GM21786 (cell line): ENCODE measurements around the gene BMAL1.
"Not testable (repeated sequence)": the region's sequence is repeated elsewhere in the genome, so short reads cannot be mapped to it uniquely, and the experiment has no call there.

ENCODE experiments used
- ATAC-seq: cut with Tn5 transposase; IDR thresholded peaks from one replicate; pipeline ENCODE4 v1.9.1; 2021; ENCODE audit not compliant: unreplicated experiment

BMAL1 gene

DNA sequence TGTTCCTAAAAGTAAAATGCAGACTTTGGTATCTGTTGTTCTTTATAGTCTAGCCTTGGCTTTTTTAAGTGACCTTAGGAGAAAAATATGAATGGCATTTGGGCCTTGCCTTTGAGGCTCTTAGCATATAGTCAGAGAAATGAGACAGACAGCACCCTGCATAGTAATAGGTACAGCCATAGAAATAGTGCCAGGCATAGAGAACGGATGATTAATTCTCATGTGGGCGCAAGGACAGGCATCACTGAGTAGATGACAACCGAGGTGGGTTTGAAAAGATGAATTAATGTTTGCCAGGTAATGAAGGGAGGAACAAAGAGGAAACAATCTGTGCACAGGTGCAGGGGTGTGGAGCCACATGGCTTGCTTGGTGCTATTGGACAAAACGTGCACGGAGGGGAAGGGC, 90.5 kb downstream of the BMAL1 start:
- no peak for ATAC-seq

DNA sequence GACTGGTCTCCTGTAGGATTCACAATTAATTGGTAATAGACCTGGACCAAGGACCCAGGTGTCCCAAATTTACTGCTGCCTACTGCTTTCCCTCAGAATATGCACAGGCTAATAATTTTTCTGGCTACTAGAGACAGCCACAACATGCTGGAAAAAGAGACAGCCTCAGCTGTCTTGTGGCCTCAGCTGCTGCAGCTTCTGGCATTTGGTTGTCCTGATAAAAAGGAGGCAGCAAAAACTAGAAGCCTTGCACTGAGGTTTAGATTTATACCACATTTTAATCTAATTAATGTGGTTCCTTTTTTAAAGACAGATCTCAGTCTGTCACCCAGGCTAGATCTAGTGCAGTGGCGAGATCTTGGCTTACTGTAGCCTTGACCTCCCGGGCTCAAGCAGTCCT, 95.6 kb downstream of the BMAL1 start:
- no peak for ATAC-seq

DNA sequence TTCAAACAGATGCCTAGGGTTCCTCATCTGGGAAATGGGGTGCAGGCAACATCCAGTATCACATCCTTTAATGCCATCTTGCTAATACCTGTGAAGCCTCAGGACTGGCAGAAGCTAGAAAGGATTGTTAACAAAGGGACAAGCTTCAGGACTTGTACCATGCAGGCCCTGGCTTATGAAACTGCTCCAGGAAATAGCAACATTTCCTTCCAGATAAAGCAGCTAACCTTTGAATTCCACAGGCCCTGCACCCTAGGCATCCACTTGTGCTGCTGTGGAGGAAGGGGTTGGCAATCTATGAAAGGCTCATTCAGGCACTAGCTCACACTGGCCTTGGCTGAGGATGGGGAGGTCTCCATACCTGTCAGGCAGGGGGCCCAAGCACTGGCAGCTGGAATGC, 98.2 kb downstream of the BMAL1 start:
- no peak for ATAC-seq

DNA sequence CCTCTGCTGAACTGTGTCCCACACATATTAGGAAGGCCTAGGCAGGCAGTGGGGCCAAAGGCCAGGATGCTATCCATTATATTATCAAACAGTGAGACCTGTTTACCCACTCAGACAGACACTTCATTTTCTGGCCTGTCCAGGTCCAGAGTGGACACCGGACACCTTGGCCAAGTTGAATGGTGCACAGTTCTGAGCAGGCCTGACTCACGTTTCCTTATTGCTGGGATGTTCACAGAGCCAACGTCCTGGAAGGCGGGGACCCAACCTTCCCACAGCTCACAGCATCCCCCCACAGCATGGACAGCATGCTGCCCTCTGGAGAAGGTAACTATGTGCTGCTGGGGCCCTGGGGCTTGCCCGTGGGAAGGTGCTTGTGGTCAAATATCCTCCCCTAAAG, 98.8 kb downstream of the BMAL1 start:
- ATAC-seq: no peak

DNA sequence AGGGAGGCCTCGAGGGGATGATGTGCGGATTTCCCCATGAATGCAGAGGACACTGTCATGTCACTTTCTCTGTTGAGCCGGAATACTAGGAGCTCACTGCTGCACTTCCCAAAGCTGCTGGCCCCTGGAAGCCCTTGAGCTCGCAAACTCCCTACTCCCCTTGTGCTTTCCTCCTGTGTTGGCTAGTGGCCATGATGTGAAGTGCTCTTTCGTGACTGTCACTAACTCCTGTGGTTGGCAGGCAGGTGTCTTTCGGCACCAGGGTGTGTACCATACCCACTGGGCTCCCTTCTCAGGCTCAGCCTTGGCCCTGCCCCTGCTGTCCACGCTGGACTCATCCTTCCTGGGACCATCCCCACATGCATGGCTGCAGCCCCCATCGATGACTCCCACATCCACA, 99.2 kb downstream of the BMAL1 start:
- ATAC-seq: no peak

DNA sequence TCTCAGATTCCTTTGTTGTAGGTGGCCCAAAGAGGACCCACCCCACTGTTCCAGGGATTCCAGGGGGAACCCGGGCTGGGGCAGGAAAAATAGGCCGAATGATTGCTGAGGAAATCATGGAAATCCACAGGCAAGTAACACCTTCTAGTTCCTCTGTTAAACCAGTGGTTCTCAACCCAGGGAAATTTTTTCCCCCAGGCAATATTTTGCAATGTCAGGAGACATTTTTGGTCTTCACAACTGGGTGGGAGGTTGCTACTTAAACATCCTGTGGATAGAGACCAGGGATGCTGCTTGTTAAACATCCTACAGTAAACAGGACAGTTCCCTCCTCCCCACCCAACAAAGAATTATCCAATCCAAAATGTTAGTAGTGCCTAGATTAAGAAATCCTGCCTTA, 100.7 kb downstream of the BMAL1 start:
- no peak for ATAC-seq

DNA sequence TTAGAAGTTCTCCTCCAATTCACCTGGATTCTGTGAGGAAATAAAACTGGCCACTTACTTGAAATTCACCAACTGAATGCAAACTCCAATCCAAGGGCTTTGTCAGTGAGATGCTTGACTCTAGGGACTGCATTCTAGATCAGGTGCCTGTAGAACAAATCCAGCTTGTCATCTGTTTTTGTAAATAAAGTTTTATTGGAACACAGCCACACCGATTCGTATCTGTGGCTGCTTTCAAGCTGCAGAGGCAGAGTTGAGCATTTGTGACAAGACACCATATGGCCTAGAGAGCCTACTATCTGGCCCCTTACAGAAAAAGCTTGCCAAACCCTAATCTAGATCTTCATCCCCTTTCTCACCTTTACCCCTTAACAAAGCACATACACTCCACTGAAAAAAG, 103.1 kb downstream of the BMAL1 start:
- no peak for ATAC-seq

DNA sequence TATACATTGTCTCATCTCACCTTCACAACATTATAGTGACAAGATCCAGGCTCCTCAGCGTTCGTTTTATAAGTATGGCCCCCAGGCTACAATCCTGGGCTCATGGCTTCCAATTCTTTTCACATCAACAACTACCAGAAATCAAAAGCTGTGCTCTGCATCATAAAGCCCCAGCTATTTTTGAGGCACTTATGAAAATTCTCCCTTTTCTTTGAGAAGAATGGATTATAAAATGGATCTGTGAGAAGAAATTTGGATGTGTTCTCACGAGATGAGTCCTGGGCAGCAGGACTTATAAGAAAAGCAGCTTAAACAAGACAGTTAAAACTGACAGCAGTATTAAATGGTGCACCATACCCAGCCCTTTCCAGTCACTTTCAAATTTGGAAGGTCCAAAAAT, 105.2 kb downstream of the BMAL1 start:
- no peak for ATAC-seq

DNA sequence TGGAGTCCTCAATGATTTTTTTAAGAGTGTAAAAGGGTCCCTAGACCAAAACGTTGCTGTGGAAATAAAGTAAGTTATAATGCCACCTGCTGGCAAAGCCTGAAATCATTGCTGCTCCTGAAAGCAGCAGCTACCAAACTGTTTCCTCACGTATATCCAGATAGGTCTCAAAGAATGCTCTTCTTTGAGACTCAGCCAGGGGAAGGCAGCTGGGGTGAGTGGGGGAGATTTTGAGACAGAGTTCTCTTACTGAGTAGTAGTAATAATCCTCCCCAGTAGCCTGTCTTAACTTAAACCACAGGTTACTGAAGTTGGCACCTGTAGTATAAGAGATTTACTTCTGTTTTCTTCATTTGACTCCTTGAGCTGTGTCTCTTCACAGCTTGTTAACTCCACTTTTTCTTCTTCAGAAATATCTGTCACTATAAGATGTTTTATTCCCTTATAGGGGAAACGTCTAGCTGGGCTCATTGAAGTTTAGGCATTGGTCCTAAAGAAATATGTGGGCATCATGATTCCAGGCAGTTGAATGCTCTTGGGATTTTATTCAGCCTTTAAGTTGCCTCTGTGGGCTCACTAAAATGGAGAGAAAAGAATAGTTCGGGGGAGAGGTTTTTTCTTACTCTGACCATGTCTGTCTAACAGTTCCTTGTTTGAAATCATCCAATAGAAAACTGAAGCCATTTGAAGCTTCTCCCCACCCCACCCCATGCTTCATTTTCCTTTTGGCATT, 107.5 kb downstream of the BMAL1 start:
- no peak for ATAC-seq

DNA sequence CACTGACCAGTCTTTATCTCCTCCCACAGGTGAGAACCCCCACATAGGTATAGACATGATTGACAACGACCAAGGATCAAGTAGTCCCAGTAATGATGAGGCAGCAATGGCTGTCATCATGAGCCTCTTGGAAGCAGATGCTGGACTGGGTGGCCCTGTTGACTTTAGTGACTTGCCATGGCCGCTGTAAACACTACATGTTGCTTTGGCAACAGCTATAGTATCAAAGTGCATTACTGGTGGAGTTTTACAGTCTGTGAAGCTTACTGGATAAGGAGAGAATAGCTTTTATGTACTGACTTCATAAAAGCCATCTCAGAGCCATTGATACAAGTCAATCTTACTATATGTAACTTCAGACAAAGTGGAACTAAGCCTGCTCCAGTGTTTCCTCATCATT, 109.0 kb downstream of the BMAL1 start:
- no peak for ATAC-seq

DNA sequence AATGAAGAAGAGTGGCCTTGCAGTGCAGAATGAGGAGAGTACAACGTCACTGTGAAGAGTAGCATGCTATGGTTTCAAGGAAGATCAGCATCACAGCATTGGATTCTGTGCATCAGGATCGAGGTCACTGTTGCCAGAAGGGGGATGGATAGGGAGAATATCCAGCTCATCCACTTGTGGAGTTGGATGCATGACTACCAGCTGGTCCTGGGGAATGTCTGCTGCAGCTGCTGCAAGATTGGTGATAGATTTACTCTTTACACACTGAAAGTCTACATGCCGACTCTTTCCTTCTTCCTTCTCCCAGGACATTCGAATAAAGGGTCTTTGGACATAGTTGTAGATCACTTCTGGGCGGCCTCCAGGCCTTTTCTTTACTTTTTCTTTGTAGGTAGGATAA, 111.2 kb downstream of the BMAL1 start:
- no peak for ATAC-seq

DNA sequence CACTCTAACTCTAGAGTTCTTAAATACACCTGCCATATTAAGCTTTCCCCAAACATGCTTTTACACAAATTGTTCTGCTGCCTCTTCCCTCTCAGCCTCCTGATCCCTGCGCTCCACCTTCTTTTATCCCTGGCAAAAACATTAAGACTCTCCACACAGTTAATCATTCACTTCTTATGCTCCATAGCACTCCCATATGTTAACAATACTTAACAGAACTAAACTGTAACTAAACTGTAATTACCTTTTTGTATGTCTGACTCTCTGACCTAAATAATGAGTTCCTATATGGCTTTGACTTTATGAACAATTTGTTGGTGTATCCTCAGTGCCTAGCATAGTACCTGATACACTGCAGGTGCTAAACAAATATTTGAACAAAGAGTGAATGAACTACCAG, 113.6 kb downstream of the BMAL1 start:
- ATAC-seq: no peak

DNA sequence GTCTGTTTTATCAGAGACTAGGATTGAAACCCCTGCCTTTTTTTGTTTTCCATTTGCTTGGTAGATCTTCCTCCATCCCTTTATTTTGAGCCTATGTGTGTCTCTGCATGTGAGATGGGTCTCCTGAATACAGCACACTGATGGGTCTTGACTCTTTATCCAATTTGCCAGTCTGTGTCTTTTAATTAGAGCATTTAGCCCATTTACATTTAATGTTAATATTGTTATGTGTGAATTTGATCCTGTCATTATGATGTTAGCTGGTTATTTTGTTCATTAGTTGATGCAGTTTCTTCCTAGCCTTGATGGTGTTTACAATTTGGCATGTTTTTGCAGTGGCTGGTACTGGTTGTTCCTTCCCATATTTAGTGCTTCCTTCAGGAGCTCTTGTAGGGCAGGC, 120.7 kb downstream of the BMAL1 start:
- not testable (repeated sequence) for ATAC-seq

DNA sequence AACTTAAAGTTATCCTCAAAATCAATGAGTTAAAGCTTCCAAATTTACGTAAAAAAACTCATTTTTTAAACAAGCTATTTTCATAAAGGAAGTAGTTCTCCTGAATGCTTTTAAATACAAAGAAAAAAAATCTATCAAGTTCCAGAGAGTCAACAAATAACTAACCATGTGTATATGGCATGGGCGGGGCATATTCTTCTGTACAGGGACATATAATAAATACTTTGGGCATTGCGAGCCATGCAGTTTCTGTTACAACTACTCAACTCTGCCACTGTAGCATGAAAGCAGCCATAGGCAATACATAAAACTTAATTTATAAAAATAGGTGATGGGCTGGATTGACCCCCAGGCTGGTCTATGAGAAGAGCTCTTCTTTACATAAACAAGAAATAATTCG, 127.6 kb downstream of the BMAL1 start:
- ATAC-seq: no peak

DNA sequence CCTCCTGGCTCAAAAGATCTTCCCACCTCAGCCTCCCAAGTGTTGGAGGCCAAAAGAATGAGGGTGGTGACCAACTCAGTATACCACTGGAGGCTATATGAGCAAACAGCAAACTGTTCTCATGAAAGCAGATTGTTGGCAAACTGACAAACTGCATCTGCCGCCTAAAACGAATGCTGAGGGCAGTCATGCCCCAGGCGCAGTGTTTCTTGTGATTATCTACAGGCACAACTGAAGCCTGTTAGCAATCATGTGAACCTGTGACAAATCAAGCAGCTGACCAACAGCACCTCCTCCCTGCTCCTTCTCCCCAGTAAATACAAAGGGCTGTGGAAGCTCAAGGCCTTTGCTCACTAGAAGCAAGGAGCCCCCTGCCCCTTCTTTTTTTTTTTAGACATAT, 137.6 kb downstream of the BMAL1 start:
- no peak for ATAC-seq

DNA sequence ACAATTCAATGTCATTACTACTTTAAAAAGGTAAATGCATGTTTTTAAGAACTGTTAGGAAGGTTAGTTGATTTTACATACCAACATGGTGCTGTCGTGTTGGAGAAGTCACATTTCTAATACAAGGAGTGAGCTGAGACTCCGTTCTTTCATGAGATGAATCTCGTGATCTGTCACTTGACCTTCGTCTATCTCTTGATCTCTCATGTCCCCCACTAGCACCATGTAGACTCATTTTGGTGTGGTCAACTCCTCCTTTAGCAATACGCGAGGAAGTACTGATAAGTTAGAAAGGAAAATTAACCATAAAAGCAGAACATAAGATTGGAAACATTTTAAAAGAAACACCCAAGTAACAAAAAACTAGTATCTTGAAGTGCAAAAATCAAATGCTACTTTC, 144.0 kb downstream of the BMAL1 start:
- no peak for ATAC-seq

DNA sequence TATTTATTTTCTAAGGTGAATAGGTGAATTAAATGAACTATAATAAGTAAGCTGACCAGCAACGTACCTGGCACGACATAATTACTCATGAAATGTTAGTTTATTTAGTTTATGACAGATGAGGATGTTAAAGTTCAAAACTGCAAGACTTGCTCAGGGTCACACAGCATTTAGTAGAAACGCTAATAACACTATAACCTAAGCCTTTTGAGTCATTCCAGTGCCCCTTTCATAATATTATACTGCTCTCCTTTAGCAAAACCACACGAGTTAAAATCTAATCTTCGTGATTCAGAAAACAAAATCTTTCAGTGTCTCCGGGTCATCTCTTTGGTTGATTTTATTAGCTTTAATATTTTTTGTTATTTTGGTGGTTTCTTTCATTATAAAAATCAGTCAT, 145.8 kb downstream of the BMAL1 start:
- no peak for ATAC-seq

DNA sequence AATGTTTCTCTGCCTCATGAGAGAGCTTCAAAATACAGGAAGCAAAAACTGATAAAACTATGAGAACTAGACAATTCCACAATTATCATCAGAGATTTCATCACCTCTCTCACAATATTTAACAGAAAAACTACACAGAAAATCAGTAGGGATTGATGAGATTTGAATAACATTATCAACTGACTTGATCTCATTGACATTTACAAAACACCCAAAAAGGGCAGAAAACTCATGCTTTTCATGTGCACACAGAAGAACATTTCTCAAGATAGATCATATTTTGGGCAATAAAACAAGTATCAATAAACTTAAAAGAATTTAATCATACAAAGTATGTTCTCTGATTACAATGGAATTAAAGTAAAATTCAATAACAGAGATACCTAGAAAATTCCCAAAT, 149.8 kb downstream of the BMAL1 start:
- no peak for ATAC-seq

DNA sequence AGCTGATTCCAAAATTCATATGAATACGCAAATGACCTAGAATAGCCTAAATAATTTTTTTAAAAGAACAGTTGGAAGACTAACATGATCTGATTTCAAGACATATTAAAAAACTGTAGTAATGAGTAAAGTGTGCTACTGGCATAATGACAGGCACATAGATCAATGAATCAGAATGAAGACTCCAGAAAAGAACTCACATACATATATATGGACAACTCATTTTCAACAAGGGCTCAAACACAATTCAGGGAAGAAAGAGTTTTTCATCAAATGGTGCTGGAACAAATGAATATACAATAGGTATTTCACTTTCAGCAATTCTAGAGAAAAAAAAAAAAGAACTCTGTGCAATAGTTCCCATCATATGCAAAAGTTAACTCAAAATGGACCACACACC, 151.7 kb downstream of the BMAL1 start:
- no peak for ATAC-seq

DNA sequence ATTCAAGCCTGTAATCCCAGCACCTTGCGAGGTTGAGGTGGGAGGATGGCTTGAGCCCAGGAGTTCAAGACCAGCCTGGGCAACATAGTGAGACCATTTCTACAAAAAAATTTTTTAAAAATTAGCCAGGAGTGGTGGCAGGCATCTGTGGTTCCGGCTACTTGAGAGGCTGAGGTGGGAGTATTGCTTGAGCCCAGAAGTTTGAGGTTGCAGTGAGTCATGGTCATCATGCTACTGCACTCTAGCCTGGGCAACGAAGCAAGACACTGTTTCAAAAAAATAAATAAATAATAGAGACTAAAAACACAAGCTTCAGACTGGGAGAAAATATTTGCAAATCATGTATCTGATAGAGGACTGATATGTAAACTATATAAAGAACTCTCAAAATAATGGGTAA, 152.2 kb downstream of the BMAL1 start:
- no peak for ATAC-seq

DNA sequence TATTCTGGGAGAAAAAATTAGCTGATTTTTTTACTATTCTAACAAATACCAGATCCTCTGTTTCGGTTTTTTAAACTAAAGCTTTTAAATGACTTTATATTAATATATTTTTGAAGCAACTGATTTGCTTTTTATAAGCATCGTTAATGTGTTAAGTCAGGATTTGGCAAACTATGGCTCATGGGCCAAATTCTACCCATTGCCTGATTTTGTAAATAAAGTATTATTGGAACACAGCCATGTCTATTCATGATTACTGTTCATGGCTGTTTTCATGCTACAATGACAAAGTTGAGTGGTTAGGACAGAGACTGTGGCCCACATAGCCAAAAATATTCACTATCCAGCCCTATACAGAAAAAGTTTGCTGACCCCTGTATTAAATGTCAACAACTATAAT, 155.8 kb downstream of the BMAL1 start:
- ATAC-seq: no peak

DNA sequence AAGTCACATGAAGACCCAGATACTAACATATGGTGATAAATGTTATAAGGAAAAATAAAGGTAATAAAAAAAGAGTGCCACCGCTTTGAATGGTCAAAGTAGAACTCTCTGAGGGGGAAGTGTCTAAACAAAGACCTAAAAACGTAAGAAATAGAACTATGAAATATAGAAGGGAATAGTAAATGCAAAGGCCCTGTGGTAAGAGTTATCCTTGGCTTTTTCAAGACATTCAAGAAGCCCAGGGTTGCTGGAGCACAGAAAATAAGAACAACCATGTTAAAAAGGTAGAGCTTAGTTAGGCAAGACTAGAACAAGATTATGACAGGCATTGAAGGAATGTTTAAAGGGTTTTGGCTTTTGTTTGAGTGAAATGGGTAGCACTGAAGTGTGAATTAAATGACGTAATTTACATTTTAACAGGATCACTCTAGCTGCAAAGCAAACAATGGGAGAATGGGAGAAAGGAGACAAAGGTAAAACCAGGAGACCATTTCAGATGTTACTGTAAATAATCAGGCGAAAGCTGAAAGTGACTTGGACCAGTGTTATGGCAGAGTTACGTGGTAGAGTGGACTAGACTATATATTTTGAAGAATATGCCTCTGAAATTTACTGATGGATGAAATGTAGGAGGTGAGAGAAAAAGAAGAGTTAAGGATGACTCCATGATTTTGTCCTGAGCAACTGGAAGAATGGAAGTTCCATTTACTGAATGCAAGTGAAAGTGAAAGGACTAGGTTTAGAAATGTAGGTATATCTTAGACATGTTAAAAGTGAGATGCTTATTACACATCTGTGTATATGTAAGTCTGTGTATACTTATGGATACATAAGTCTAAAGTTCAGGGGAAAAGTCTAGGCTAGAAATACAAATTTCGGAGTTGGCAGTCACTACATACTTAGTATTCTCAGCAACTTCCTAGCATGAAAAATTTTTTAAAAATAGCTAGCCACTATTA, 156.9 kb downstream of the BMAL1 start:
- no peak for ATAC-seq
